Endothelial cell of umbilical vein (primary cell): ENCODE data around the gene FIS1.

Source experiments
- CTCF ChIP-seq, 2 donors: IDR thresholded peaks; 1 replicate in 1 of 2; 2 replicates in 1 of 2; pipeline ENCODE4 v1.5.1; 2011; ENCODE audit warnings: low read length in 2 of 2, mild to moderate bottlenecking in 2 of 2, moderate library complexity in 2 of 2, control low read depth in 1 of 2, inconsistent platforms in 1 of 2, low read depth in 1 of 2; ENCODE audit not compliant: insufficient read depth in 1 of 2; ENCODE audit errors: extremely low read depth in 1 of 2
- JUN ChIP-seq: IDR thresholded peaks from 2 replicates; pipeline ENCODE4 v1.6.1; 2011; ENCODE audit warnings: borderline replicate concordance, low read depth; ENCODE audit not compliant: insufficient read length, insufficient read depth
- POLR2A ChIP-seq: IDR thresholded peaks from 2 replicates; pipeline ENCODE4 v1.6.1; 2012; ENCODE audit warnings: low read depth, mild to moderate bottlenecking, control low read depth, low read length

- TF ChIP-seq CTCF (IDR thresholded peaks at IDR 0.05; ENCODE audit: extremely low read depth in 1 of 2, insufficient read depth in 1 of 2, low read depth in 1 of 2, low read length in 2 of 2), result no peak
- no peak for TF ChIP-seq POLR2A
- no peak for TF ChIP-seq JUN
Observed at GRCh38 chr7:101277155-101277554, 32.3 kb upstream of the FIS1 start.
